T-helper 2 cell treated with Interferon-gamma antibody and Interleukin-4, amounts not matched to agents 5 μg/mL and 100 μg/mL, for 36 hours (primary cell): ENCODE results near the gene ACTN4.

ENCODE experiments used
- DNase-seq: peaks from one replicate; pipeline ENCODE4 v3.0.0; 2021; ENCODE audit warnings: low spot score
- H3K27ac Mint-ChIP-seq: one replicate; pipeline ENCODE4 v1.8.0; 2021; ENCODE audit warnings: mild to moderate bottlenecking, mixed read lengths
- H3K27me3 Mint-ChIP-seq: one replicate; pipeline ENCODE4 v1.8.0; 2021; ENCODE audit warnings: low read depth, mixed read lengths
- H3K36me3 Mint-ChIP-seq: one replicate; pipeline ENCODE4 v1.8.0; 2021; ENCODE audit warnings: low read depth, mixed read lengths
- H3K4me1 Mint-ChIP-seq: one replicate; pipeline ENCODE4 v1.8.0; 2021; ENCODE audit warnings: low read depth, mixed read lengths
- H3K4me3 Mint-ChIP-seq: one replicate; pipeline ENCODE4 v1.8.0; 2022; ENCODE audit warnings: mild to moderate bottlenecking, moderate library complexity, mixed read lengths
- H3K9me3 Mint-ChIP-seq: one replicate; pipeline ENCODE4 v1.8.0; 2021; ENCODE audit warnings: mixed read lengths

Gene ACTN4

GRCh38 chr19:38649305-38650171 is 2.1 kb downstream of the ACTN4 start:
- Mint-ChIP-seq H3K4me3 (peak overlapping the region; percentile 99), H3K27me3 (no peaks in the 10 kb centered on the region), H3K27ac (peak overlapping the region; percentile 62), H3K36me3 (peaks cover 38% of the 10 kb centered on the region), H3K4me1 (peaks cover 42% of the 10 kb centered on the region), H3K9me3 (no peaks in the 10 kb centered on the region)
- no peak for DNase-seq

GRCh38 chr19:38650172-38650775 is 2.8 kb downstream of the ACTN4 start:
- no peaks in the 10 kb centered on the region for H3K9me3 Mint-ChIP-seq
- H3K36me3 Mint-ChIP-seq: peaks cover 40% of the 10 kb centered on the region
- H3K27ac Mint-ChIP-seq: peak overlapping the region; percentile 52
- H3K27me3 Mint-ChIP-seq: no peaks in the 10 kb centered on the region
- peaks cover 49% of the 10 kb centered on the region for H3K4me1 Mint-ChIP-seq
- no peak for DNase-seq
- peak overlapping the region; percentile 99 for H3K4me3 Mint-ChIP-seq

- peaks cover 57% of the 10 kb centered on the region for H3K4me1 Mint-ChIP-seq
- H3K9me3 Mint-ChIP-seq: no peaks in the 10 kb centered on the region
- H3K36me3 Mint-ChIP-seq: peaks cover 44% of the 10 kb centered on the region
- H3K27ac Mint-ChIP-seq: no peak overlapping the region
- no peak for DNase-seq
- H3K4me3 Mint-ChIP-seq: no peak overlapping the region
- no peaks in the 10 kb centered on the region for H3K27me3 Mint-ChIP-seq
Measured at GRCh38 chr19:38650911-38651584, 3.6 kb downstream of the ACTN4 start.

- peaks cover 73% of the 10 kb centered on the region for H3K4me1 Mint-ChIP-seq
- H3K36me3 Mint-ChIP-seq: peaks cover 53% of the 10 kb centered on the region
- H3K27me3 Mint-ChIP-seq: no peaks in the 10 kb centered on the region
- H3K4me3 Mint-ChIP-seq: no peak overlapping the region
- DNase-seq: no peak
- H3K9me3 Mint-ChIP-seq: no peaks in the 10 kb centered on the region
- H3K27ac Mint-ChIP-seq: no peak overlapping the region
Measured at GRCh38 chr19:38653028-38653571, 5.7 kb downstream of the ACTN4 start.

GRCh38 chr19:38654628-38655055 is 7.2 kb downstream of the ACTN4 start:
- Mint-ChIP-seq H3K4me1 (peaks cover 76% of the 10 kb centered on the region), H3K9me3 (no peaks in the 10 kb centered on the region), H3K4me3 (peak overlapping the region; percentile 74), H3K36me3 (peaks cover 43% of the 10 kb centered on the region), H3K27ac (peak overlapping the region; percentile 2), H3K27me3 (no peaks in the 10 kb centered on the region)
- DNase-seq: no peak

- H3K4me3 Mint-ChIP-seq: peak overlapping the region; percentile 74
Measured at GRCh38 chr19:38655148-38655824, 7.8 kb downstream of the ACTN4 start.

GRCh38 chr19:38656171-38656981 is 8.9 kb downstream of the ACTN4 start:
- Mint-ChIP-seq H3K4me3 (peak overlapping the region; percentile 74), H3K27me3 (no peaks in the 10 kb centered on the region), H3K36me3 (peaks cover 45% of the 10 kb centered on the region), H3K9me3 (no peaks in the 10 kb centered on the region), H3K4me1 (peaks cover 67% of the 10 kb centered on the region), H3K27ac (peak overlapping the region; percentile 88)
- DNase-seq: peak; percentile 41

More at GRCh38 chr19:38655148-38655824, 7.8 kb downstream of the ACTN4 start:
- Mint-ChIP-seq H3K27me3 (no peaks in the 10 kb centered on the region), H3K4me1 (peaks cover 73% of the 10 kb centered on the region), H3K36me3 (peaks cover 40% of the 10 kb centered on the region), H3K9me3 (no peaks in the 10 kb centered on the region), H3K27ac (peak overlapping the region; percentile 88)
- DNase-seq: peak; percentile 59

- Mint-ChIP-seq H3K27me3 (no peaks in the 10 kb centered on the region), H3K4me1 (peaks cover 58% of the 10 kb centered on the region), H3K9me3 (no peaks in the 10 kb centered on the region), H3K4me3 (peak overlapping the region; percentile 35), H3K27ac (peak overlapping the region; percentile 41), H3K36me3 (peaks cover 38% of the 10 kb centered on the region)
- DNase-seq: no peak
Measured at GRCh38 chr19:38657633-38658222, 10.3 kb downstream of the ACTN4 start.

GRCh38 chr19:38658462-38659306 is 11.2 kb downstream of the ACTN4 start:
- no peak for DNase-seq
- H3K27ac Mint-ChIP-seq: no peak overlapping the region
- peaks cover 55% of the 10 kb centered on the region for H3K4me1 Mint-ChIP-seq
- H3K9me3 Mint-ChIP-seq: no peaks in the 10 kb centered on the region
- H3K27me3 Mint-ChIP-seq: no peaks in the 10 kb centered on the region
- H3K36me3 Mint-ChIP-seq: peaks cover 36% of the 10 kb centered on the region
- H3K4me3 Mint-ChIP-seq: no peak overlapping the region

- Mint-ChIP-seq H3K4me3 (no peak overlapping the region), H3K36me3 (peaks cover 26% of the 10 kb centered on the region), H3K4me1 (peaks cover 53% of the 10 kb centered on the region), H3K9me3 (no peaks in the 10 kb centered on the region), H3K27ac (no peak overlapping the region), H3K27me3 (no peaks in the 10 kb centered on the region)
- no peak for DNase-seq
Measured at GRCh38 chr19:38660724-38661123, 13.3 kb downstream of the ACTN4 start.

- Mint-ChIP-seq H3K36me3 (peaks cover 23% of the 10 kb centered on the region), H3K9me3 (no peaks in the 10 kb centered on the region), H3K4me3 (no peak overlapping the region), H3K27ac (no peak overlapping the region), H3K4me1 (peaks cover 53% of the 10 kb centered on the region), H3K27me3 (no peaks in the 10 kb centered on the region)
- no peak for DNase-seq
Measured at GRCh38 chr19:38661136-38661535, 13.7 kb downstream of the ACTN4 start.

- peaks cover 53% of the 10 kb centered on the region for H3K4me1 Mint-ChIP-seq
- no peak for DNase-seq
- H3K27me3 Mint-ChIP-seq: no peaks in the 10 kb centered on the region
- no peaks in the 10 kb centered on the region for H3K9me3 Mint-ChIP-seq
- peaks cover 19% of the 10 kb centered on the region for H3K36me3 Mint-ChIP-seq
- H3K4me3 Mint-ChIP-seq: no peak overlapping the region
- H3K27ac Mint-ChIP-seq: no peak overlapping the region
Measured at GRCh38 chr19:38661996-38662395, 14.5 kb downstream of the ACTN4 start.
